Psoas muscle (tissue), 8 donors: Measurements from ENCODE around the gene PODN. TPM values are rescaled to one million over a fixed set of nuclear protein-coding genes. Genes with fewer than 3 reads are reported as not detected.

ENCODE experiments used
- ATAC-seq, 4 donors: fragments of 200-7000 bp; cut with Tn5 transposase; one replicate each; pipeline ENCODE4 v1.9.1; 2020; ENCODE audit warnings: moderate library complexity in 3 of 4, mild to moderate bottlenecking in 2 of 4
- DNase-seq, 2 donors: peaks; one replicate each; pipeline ENCODE4 v3.0.0-alpha.2; 2020
- H3K27ac ChIP-seq: fragments of 200-600 bp; one replicate; pipeline ENCODE4 v1.8.0; 2022
- H3K27me3 ChIP-seq, 3 donors: fragments of 200-600 bp in 1 of 3; one replicate each; pipeline versions ENCODE4 v1.6.1 to v1.8.0; 2013 to 2022; ENCODE audit warnings: low read length in 2 of 3, mild to moderate bottlenecking in 2 of 3, moderate library complexity in 1 of 3; ENCODE audit not compliant: insufficient read depth in 3 of 3
- H3K36me3 ChIP-seq, 2 donors: fragments of 200-600 bp in 1 of 2; one replicate each; pipeline versions ENCODE4 v1.6.1 to v1.8.0; 2013 to 2022; ENCODE audit warnings: low read depth in 1 of 2, mild to moderate bottlenecking in 1 of 2, moderate library complexity in 1 of 2; ENCODE audit not compliant: insufficient read depth in 1 of 2
- H3K4me1 ChIP-seq: fragments of 200-600 bp; one replicate; pipeline ENCODE4 v1.8.0; 2022
- H3K4me3 ChIP-seq: fragments of 200-600 bp; one replicate; pipeline ENCODE4 v1.8.0; 2022; ENCODE audit warnings: mild to moderate bottlenecking
- H3K9me3 ChIP-seq: fragments of 200-600 bp; one replicate; pipeline ENCODE4 v1.8.0; 2022
- WGBS, 3 donors: extraction: QIAGEN DNeasy Blood & Tissue Kit; methylation state at CpG; one replicate each; pipeline versions ENCODE4 v1.1.6 to v1.1.7; 2013; 5-methylcytosine and 5-hydroxymethylcytosine counted together
- intact Hi-C, 2 donors: fragments of 100-400 bp; cut with DNase I; formaldehyde crosslinking; loops; one replicate each; pipeline versions ENCODE4 v1.11.0 to v1.14.2; 2022
- long read RNA-seq, 2 donors: library from polyadenylated mRNA; unstranded; transcript quantifications; one replicate each; pipeline ENCODE4 v2.0.0, GENCODE V29; 2021
- polyA plus RNA-seq, 3 donors: library from polyadenylated mRNA; stranded (reverse); fragments of 200-250 nt; gene quantifications; one replicate each; pipeline ENCODE4 v1.2.3, GENCODE V29; 2013
- total RNA-seq, 4 donors: library from RNA; stranded (reverse); fragmentation: NEBNext Ultra II Directional in 2 of 4; extraction: Animal tissue kit (Norgen Biotek cat#: 25700) in 2 of 4; gene quantifications; one replicate each; pipeline versions ENCODE4 v1.2.1 to v1.2.4, GENCODE V29; 2021 to 2023
- TF ChIP-seq, protein P1 (sequence below): fragments of 200-600 bp; IDR thresholded peaks from one replicate; pipeline ENCODE4 v1.8.0; 2022; ENCODE audit warnings: antibody characterized with exemption
- donor health status: healthy with polysubstance abuse.
- donor health status: DM: no; HTN: no; CAD: no; lungs with moderate emphysema.
- donor health status: Bipolar disorder and iron deficiency.
- donor health status: healthy.
- donor health status: DM: yes; HTN: yes; CAD: no.
- donor health status: DM: no; HTN: no; CAD: no.
- donor health status: DM: no; HTN: no; CAD: no.
- donor health status: DM: yes; HTN: yes; CAD: no.

PODN gene, protein sequence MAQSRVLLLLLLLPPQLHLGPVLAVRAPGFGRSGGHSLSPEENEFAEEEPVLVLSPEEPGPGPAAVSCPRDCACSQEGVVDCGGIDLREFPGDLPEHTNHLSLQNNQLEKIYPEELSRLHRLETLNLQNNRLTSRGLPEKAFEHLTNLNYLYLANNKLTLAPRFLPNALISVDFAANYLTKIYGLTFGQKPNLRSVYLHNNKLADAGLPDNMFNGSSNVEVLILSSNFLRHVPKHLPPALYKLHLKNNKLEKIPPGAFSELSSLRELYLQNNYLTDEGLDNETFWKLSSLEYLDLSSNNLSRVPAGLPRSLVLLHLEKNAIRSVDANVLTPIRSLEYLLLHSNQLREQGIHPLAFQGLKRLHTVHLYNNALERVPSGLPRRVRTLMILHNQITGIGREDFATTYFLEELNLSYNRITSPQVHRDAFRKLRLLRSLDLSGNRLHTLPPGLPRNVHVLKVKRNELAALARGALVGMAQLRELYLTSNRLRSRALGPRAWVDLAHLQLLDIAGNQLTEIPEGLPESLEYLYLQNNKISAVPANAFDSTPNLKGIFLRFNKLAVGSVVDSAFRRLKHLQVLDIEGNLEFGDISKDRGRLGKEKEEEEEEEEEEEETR
- total RNA-seq = 10 to 100 TPM in 1 of 4 donors, 1 to 10 TPM in 3; 7.2 to 27.1 (median 8.4) TPM
- 1 to 10 TPM; 3.0 to 5.6 (median 4.7) TPM for polyA plus RNA-seq
- long read RNA-seq, donor 1, partial matches to known transcripts = 1 of 2 reads
- long read RNA-seq, donor 1, other reads (novel, unspliced or antisense) = 1 of 2 reads
- long read RNA-seq, donor 2, partial matches to known transcripts = 3 of 4 reads
- long read RNA-seq, donor 2, other reads (novel, unspliced or antisense) = 0 of 4 reads

DNA sequence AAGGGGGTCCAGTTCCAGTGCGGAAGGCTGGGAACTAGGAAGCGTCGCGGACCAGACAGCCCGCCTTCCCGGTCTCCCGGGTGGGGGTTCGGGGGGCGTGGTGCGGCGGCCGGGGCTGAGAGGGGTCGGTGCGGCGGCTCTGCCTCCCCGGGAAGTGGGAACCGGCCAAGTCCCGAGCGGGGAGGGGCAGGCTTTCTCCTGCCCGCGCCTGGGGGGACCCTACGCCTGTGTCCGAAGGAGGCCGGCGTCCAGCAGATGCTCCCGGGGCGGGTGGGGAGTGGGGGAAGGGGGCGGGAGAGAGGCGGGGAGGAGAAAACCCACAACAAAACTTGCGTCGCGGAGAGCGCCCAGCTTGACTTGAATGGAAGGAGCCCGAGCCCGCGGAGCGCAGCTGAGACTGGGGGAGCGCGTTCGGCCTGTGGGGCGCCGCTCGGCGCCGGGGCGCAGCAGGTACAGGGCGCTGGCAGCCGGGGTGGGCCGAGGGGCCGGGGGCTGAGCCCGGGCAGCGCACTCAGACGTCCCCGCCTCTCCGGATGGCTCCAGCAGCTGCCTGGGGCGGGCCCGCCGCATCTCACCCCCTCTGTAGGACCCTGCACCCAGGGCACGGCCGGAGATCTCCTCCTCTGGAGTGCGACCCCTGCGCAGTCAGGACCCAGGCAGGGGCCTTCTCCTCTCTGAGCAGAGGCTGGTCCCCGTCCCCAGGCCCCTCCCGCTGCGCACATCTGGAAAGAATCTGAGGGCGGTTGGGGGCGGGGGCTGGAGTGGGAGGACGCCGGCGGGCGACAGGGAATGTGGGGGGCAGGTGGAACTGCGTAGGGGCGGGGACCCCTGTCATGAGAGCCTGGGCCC lies at the start of gene PODN:
Gene PODN, plus strand, starts transcription at position 355 of the 849 bp plus-strand sequence. CDS start 7,643 bp downstream, outside the sequence.
- no peaks in the 10 kb centered on the region for H3K9me3 ChIP-seq
- ATAC-seq (peak; percentile 30 to 56 (median 41)), DNase-seq (peak; percentile 71 to 74)
- no peaks in the 10 kb centered on the region for H3K36me3 ChIP-seq
- H3K4me3 ChIP-seq = peak within 1 kb of the TSS; percentile 67
- peaks cover 7% of the 10 kb centered on the region for H3K4me1 ChIP-seq
- WGBS, 3 donors = 1 to 2% (median 1%) methylated on average over 37 to 73 of the region's 73 CpGs
- peak within 1 kb of the TSS; percentile 27 for H3K27ac ChIP-seq
- peaks cover 0 to 36% (median 5%) of the 10 kb centered on the region in 3 donors for H3K27me3 ChIP-seq
- TF ChIP-seq, protein P1, sequence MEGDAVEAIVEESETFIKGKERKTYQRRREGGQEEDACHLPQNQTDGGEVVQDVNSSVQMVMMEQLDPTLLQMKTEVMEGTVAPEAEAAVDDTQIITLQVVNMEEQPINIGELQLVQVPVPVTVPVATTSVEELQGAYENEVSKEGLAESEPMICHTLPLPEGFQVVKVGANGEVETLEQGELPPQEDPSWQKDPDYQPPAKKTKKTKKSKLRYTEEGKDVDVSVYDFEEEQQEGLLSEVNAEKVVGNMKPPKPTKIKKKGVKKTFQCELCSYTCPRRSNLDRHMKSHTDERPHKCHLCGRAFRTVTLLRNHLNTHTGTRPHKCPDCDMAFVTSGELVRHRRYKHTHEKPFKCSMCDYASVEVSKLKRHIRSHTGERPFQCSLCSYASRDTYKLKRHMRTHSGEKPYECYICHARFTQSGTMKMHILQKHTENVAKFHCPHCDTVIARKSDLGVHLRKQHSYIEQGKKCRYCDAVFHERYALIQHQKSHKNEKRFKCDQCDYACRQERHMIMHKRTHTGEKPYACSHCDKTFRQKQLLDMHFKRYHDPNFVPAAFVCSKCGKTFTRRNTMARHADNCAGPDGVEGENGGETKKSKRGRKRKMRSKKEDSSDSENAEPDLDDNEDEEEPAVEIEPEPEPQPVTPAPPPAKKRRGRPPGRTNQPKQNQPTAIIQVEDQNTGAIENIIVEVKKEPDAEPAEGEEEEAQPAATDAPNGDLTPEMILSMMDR = no peak
- intact Hi-C loops = no loop called here

DNA sequence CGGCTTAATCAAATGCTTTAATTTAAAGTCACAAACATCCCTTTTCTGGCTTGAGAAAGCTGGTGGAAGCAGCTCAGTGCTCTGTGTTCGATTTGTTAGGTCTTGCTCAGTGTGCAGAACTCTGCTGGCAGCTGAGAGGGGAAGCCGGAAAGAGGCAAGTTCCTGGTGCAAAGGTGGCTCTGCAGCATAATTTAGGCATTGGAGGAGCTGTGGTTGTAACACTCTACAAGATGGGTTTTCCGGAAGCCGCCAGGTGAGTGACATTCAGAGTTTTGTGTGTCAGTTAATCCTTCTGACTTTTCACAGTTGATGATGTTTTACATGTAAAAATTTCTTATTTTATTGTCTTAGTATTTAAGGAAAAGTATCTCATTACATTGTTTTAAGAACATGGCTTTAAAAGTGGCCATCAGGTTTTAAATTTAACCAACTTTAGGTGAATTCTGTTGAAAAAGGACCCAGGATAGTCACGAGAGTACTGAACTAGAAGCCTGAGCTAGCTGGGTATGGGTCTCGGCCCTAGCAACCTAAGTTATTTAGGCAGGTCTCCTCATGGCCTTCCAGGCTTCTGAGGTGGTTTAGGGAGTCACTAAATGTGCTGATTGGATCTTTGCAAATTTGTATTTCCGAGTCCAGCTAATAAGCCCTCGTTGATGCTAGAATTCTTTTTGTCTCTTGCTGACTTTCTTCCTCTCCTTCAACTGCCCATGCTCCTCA lies 47.1 kb upstream of the PODN start:
- ATAC-seq (peak; percentile 61 to 99 (median 94)), DNase-seq (peak; percentile 63 to 65)
- Histone ChIP-seq H3K27ac (peak overlapping the region; percentile 20), H3K4me3 (peak overlapping the region; percentile 69), H3K9me3 (no peaks in the 10 kb centered on the region), H3K36me3 (peaks cover 0 to 21% of the 10 kb centered on the region in 2 donors), H3K4me1 (peaks cover 17% of the 10 kb centered on the region), H3K27me3 (no peaks in the 10 kb centered on the region)
- intact Hi-C loops = loop anchor here in 1 of 2 donors (10.0 kb wide), 1 partner anchor 180 kb away; the partner anchor contains the start of gene CPT2
- TF ChIP-seq, protein P1 = no peak
- WGBS, 3 donors = 2% methylated on average over 9 of the region's 9 CpGs

DNA sequence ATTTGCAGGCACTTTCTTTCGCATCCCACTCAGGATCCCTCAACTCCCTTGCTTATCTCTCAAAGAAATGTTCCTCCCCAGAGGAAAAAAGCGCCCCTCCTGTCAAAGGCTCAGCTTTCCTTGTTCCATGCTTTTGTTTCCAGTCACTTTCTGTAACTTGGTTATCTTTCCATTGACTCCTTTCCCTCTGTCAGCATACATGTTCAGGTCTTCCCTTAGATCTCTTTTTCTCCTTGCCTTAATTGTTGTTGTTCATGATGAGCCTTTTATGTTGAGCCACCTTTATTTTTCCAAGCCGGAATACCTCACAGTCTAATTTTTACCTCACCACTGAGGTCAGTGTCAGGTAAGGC lies 46.5 kb upstream of the PODN start:
- Histone ChIP-seq H3K27ac (no peak overlapping the region), H3K4me1 (peaks cover 17% of the 10 kb centered on the region), H3K4me3 (peak overlapping the region; percentile 69), H3K27me3 (no peaks in the 10 kb centered on the region), H3K9me3 (no peaks in the 10 kb centered on the region), H3K36me3 (peaks cover 0 to 21% of the 10 kb centered on the region in 2 donors)
- no peak for ATAC-seq
- intact Hi-C loops = loop anchor here in 1 of 2 donors (10.0 kb wide), 1 partner anchor 179 kb away; the partner anchor contains the start of gene CPT2
- DNase-seq = no peak
- WGBS, 3 donors = 19 to 28% (median 28%) methylated on average over 3 of the region's 3 CpGs
- TF ChIP-seq, protein P1 = no peak

DNA sequence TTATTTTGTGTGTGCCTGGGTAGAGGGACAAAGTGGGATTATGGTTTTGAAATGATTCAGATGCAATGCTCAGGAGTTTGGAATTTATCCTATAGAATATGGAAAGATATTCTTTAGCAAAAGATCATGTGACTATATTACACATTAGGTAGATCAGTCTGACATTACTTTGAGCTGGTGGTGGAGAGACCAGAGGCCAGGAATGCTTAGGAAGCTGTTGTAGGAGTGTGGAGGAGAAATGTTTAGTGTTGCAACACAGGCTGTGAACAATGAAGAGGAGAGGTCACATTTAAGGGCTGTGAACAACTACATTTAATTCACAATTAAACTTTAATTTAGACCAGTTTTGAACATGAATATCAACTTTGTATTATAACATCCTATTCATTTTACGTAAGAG lies 45.3 kb upstream of the PODN start:
- WGBS, 3 donors = 91 to 98% (median 97%) methylated on average over 1 of the region's 1 CpG
- intact Hi-C loops = loop anchor here in 1 of 2 donors (10.0 kb wide), 1 partner anchor 178 kb away; the partner anchor contains the start of gene CPT2
- Histone ChIP-seq H3K36me3 (peaks cover 0 to 21% of the 10 kb centered on the region in 2 donors), H3K27me3 (no peaks in the 10 kb centered on the region), H3K4me3 (no peak overlapping the region), H3K27ac (no peak overlapping the region), H3K9me3 (no peaks in the 10 kb centered on the region), H3K4me1 (peaks cover 17% of the 10 kb centered on the region)
- no peak for DNase-seq
- no peak for ATAC-seq
- TF ChIP-seq, protein P1 = no peak
